HS-27A (cell line): ENCODE measurements around the gene ARFRP1.

Experiments
- DNase-seq: peaks from one replicate; pipeline ENCODE4 v3.0.0-alpha.2; 2012; ENCODE audit warnings: low read depth, missing footprints

The ARFRP1 gene

GRCh38 chr20:63707558-63708300 is at the start of gene ARFRP1, which contains the start of gene ZGPAT:
ARFRP1 (minus strand) TSS chr20:63707976; CDS start chr20:63707091, 885 bp downstream.
ZGPAT (plus strand) TSS chr20:63708039; CDS start chr20:63708581, 542 bp downstream.
- DNase-seq = peak; percentile 48

- no peak for DNase-seq
These were observed 48.8 kb upstream of the ARFRP1 start for GRCh38 chr20:63756648-63756991.

GRCh38 chr20:63755933-63756647 is 48.3 kb upstream of the ARFRP1 start:
- DNase-seq = no peak

- DNase-seq = no peak
These were observed 46.2 kb upstream of the ARFRP1 start for GRCh38 chr20:63754008-63754407.

- DNase-seq = no peak
These were observed 45.6 kb upstream of the ARFRP1 start for GRCh38 chr20:63753381-63753780.

GRCh38 chr20:63752411-63753101 is 44.8 kb upstream of the ARFRP1 start:
- DNase-seq = no peak

GRCh38 chr20:63751471-63752271 is 43.9 kb upstream of the ARFRP1 start:
- no peak for DNase-seq

- DNase-seq = no peak
These were observed 43.2 kb upstream of the ARFRP1 start for GRCh38 chr20:63750807-63751470.

GRCh38 chr20:63749597-63750508 is 42.1 kb upstream of the ARFRP1 start:
- no peak for DNase-seq

GRCh38 chr20:63748934-63749270 is 41.1 kb upstream of the ARFRP1 start:
- no peak for DNase-seq

GRCh38 chr20:63748070-63748933 is 40.5 kb upstream of the ARFRP1 start:
- DNase-seq = no peak

GRCh38 chr20:63747622-63748069 is 39.9 kb upstream of the ARFRP1 start:
- no peak for DNase-seq

- no peak for DNase-seq
These were observed 39.1 kb upstream of the ARFRP1 start for GRCh38 chr20:63746751-63747315.

GRCh38 chr20:63745961-63746731 is 38.4 kb upstream of the ARFRP1 start:
- no peak for DNase-seq

- DNase-seq = no peak
These were observed 37.6 kb upstream of the ARFRP1 start for GRCh38 chr20:63745424-63745805.

GRCh38 chr20:63744574-63745423 is 37.0 kb upstream of the ARFRP1 start:
- no peak for DNase-seq

- no peak for DNase-seq
These were observed 36.4 kb upstream of the ARFRP1 start for GRCh38 chr20:63744158-63744557.
